Thoracic aorta (tissue), 2 donors: Measurements from ENCODE around the gene F2R. TPM values are rescaled to one million over a fixed set of nuclear protein-coding genes. Genes with fewer than 3 reads are reported as not detected.
"Not testable (repeated sequence)": the region's sequence is repeated elsewhere in the genome, so short reads cannot be mapped to it uniquely, and the experiment has no call there.

Experiments
- ATAC-seq: fragments of 150-250 bp; one replicate; pipeline ENCODE4 v1.8.0; 2017; ENCODE audit warnings: low read depth; ENCODE audit not compliant: insufficient number of reproducible peaks, low FRiP score
- DNase-seq: peaks from one replicate; pipeline ENCODE4 v3.0.0-alpha.2; 2020; ENCODE audit warnings: low spot score
- H3K27ac ChIP-seq, 2 donors: fragments of 200-600 bp; sonication (generic); 1 replicate in 1 of 2; 2 replicates in 1 of 2; pipeline ENCODE4 v1.5.1; 2016; ENCODE audit warnings: mild to moderate bottlenecking in 2 of 2, moderate library complexity in 2 of 2
- H3K27me3 ChIP-seq: fragments of 200-600 bp; sonication (generic); replicated peaks from 2 replicates; pipeline ENCODE4 v1.6.0; 2016; ENCODE audit warnings: mild to moderate bottlenecking; ENCODE audit not compliant: insufficient read depth
- H3K36me3 ChIP-seq: fragments of 200-600 bp; sonication (generic); one replicate; pipeline ENCODE4 v1.5.1; 2016
- H3K4me1 ChIP-seq, 2 donors: fragments of 200-600 bp; sonication (generic); 1 replicate in 1 of 2; 2 replicates in 1 of 2; pipeline versions ENCODE4 v1.5.1 to v1.6.0; 2016; ENCODE audit warnings: low read depth in 2 of 2, mild to moderate bottlenecking in 1 of 2; ENCODE audit not compliant: control insufficient read depth in 1 of 2
- H3K4me3 ChIP-seq: fragments of 200-600 bp; sonication (generic); 2 replicates; pipeline ENCODE4 v1.5.1; 2016; ENCODE audit warnings: mild to moderate bottlenecking
- H3K9me3 ChIP-seq: fragments of 200-600 bp; sonication (generic); 2 replicates; pipeline ENCODE4 v1.5.1; 2016
- total RNA-seq, 2 donors: library from RNA; depleted of rRNA; stranded (reverse); fragments of >200 nt; gene quantifications; one replicate each; pipeline versions ENCODE4 v1.1.0 to v1.2.3, GENCODE V29; 2016
- TF ChIP-seq, protein P1 (sequence below): fragments of 200-600 bp; sonication (generic); IDR thresholded peaks from one replicate; pipeline ENCODE4 v1.5.1; 2019; ENCODE audit warnings: antibody characterized with exemption

F2R gene
- total RNA-seq, 2 donors from 2014 or later, result 96.4 to 240 TPM

DNA sequence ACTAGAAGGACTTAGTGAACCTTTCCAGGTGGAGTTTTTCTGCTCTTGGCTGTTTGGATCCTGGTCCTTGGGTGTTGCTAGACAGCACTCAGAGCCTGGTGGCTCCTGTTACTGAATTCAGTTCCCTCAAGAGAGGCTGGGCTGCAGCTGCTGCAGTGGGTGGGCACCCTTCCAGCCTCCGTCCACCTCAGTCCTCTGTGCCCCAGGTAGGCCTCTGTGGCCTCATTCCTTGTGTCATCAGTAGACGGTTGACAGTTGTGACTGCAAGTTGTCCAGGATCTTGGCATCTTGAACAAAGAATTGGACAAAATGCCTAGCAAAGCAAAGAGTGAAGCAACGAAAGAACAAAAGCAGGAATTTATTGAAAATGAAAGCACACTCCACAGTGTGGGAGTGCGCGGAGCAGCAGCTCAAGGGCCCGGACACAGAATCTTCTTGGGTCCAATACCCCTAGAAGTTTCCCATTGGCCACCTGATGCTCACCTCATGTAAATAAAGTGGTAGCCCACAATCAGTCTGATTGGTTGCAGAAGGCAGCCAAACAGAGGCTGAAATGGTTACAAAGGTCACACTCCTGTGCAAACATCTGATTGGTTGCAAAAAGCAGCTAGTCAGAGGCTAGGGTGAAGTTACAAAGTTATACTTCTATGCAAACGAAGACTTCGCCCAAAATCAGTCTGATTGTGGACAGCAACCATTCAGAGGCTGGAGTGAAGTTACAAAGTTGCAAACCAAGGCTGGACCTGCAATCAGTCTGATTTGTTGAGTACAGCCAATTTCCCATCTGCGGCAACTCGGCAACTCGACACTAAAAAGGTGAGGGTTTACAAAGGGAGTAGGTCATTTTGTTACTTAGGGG lies 40.1 kb downstream of the F2R start:
- TF ChIP-seq, protein P1, sequence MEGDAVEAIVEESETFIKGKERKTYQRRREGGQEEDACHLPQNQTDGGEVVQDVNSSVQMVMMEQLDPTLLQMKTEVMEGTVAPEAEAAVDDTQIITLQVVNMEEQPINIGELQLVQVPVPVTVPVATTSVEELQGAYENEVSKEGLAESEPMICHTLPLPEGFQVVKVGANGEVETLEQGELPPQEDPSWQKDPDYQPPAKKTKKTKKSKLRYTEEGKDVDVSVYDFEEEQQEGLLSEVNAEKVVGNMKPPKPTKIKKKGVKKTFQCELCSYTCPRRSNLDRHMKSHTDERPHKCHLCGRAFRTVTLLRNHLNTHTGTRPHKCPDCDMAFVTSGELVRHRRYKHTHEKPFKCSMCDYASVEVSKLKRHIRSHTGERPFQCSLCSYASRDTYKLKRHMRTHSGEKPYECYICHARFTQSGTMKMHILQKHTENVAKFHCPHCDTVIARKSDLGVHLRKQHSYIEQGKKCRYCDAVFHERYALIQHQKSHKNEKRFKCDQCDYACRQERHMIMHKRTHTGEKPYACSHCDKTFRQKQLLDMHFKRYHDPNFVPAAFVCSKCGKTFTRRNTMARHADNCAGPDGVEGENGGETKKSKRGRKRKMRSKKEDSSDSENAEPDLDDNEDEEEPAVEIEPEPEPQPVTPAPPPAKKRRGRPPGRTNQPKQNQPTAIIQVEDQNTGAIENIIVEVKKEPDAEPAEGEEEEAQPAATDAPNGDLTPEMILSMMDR, result no peak
- Histone ChIP-seq H3K4me3 (no peak overlapping the region), H3K27me3 (no peaks in the 10 kb centered on the region), H3K9me3 (no peaks in the 10 kb centered on the region), H3K4me1 (no peaks in the 10 kb centered on the region), H3K36me3 (no peaks in the 10 kb centered on the region), H3K27ac (no peak overlapping the region)
- ATAC-seq (no peak), DNase-seq (no peak)

DNA sequence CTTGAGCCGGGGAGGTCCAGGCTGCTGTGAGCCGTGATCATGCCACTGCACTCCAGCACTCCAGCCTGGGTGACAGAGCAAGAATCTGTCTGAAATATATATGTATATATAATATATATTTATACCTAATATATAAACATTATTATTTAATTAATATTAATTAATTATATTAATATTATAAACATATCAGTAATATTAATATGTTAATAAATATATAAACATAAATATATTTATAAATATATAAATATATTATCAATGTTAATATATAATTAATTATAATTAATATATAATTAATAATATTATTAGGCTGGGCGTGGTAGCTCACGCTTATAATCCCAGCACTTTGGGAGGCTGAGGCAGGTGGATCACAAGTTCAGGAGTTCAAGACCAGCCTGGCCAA lies 41.1 kb downstream of the F2R start:
- Histone ChIP-seq H3K27me3 (no peaks in the 10 kb centered on the region), H3K36me3 (no peaks in the 10 kb centered on the region), H3K4me1 (no peaks in the 10 kb centered on the region), H3K4me3 (no peak overlapping the region), H3K9me3 (no peaks in the 10 kb centered on the region), H3K27ac (no peak overlapping the region)
- no peak for DNase-seq
- ATAC-seq, result no peak
- TF ChIP-seq, protein P1, result no peak

DNA sequence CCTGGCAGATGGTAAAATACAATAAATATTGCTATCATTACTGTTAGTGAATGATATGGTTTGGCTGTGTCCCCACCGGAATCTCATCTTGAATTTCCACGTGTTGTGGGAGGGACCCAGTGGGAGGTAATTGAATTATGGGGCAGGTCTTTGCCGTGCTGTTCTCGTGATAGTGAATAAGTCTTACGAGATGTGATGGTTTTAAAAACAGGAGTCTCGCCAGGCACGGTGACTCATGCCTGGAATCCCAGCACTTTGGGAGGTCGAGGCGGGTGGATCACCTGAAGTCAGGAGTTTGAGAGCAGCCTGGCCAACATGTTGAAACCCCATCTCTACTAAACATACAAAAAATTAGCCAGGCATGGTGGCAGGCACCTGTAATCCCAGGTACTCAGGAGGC lies 45.2 kb downstream of the F2R start:
- not testable (repeated sequence) for H3K4me3 ChIP-seq, H3K27ac ChIP-seq, ATAC-seq, H3K9me3 ChIP-seq, H3K27me3 ChIP-seq, DNase-seq, H3K36me3 ChIP-seq, H3K4me1 ChIP-seq

DNA sequence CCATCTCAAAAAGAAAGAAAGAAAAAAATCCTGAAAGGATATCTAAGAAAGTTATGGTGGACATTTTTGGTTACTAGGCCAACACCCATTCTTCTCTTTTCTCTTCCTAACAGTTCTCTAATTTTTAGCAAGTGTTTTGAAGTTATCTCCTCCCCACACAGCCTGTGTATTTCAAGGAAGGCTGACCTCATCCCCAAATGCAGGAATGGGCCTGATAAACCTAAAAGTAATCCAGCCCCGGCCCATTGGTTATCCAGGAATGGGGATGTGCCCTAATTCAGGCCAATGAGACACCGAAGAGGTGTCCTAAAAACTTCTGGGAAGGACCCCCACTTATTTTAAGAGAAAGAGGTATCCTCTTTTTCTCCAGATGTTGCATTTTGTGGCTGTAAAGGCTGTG lies 46.6 kb downstream of the F2R start:
- H3K36me3 ChIP-seq, result no peaks in the 10 kb centered on the region
- no peaks in the 10 kb centered on the region for H3K9me3 ChIP-seq
- DNase-seq (no peak), ATAC-seq (no peak)
- no peaks in the 10 kb centered on the region for H3K27me3 ChIP-seq
- no peaks in the 10 kb centered on the region for H3K4me1 ChIP-seq
- TF ChIP-seq, protein P1, result no peak
- no peak overlapping the region for H3K4me3 ChIP-seq
- no peak overlapping the region for H3K27ac ChIP-seq

DNA sequence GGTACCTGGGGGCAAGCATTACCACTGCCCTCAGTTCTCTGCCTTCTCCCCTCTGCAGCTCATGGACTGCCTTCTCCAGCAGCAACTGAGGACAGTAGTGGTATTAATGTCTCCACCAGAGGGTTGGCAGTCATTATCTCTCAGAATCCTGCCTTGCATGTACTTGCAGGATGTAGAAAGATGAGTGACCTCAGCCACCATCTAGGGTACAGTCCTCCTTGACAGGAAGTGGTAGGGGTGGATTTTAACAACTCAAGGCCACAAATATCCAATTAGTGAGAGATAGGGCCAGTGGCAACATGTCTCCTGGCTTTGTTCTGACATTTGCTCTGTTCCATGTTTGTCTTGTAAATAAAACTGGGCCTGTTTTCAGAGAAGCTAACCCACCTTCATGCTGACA lies 47.2 kb downstream of the F2R start:
- no peak overlapping the region for H3K27ac ChIP-seq
- H3K27me3 ChIP-seq, result no peaks in the 10 kb centered on the region
- H3K36me3 ChIP-seq, result no peaks in the 10 kb centered on the region
- no peak for ATAC-seq
- no peaks in the 10 kb centered on the region for H3K9me3 ChIP-seq
- TF ChIP-seq, protein P1, result no peak
- no peak overlapping the region for H3K4me3 ChIP-seq
- no peak for DNase-seq
- H3K4me1 ChIP-seq, result no peaks in the 10 kb centered on the region

DNA sequence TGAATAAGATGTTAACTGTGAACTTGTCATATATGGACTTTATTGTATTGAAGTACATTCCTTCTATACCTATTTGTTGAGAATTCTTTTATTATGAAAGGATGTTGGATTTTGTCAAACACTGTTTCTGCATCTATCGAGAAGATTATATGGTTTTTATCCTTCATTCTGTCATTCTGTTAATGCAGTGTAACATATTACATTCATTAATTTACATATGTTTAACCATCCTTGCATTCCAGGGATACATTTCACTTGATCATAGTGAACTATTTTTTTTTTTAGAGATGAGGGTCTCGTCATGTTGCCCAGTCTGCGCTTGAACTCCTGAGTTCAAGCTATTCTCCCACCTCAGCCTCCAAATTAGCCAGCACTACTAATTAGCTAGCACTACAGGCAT lies 48.4 kb downstream of the F2R start:
- no peaks in the 10 kb centered on the region for H3K27me3 ChIP-seq
- DNase-seq (no peak), ATAC-seq (no peak)
- H3K4me3 ChIP-seq, result no peak overlapping the region
- TF ChIP-seq, protein P1, result no peak
- no peaks in the 10 kb centered on the region for H3K9me3 ChIP-seq
- no peaks in the 10 kb centered on the region for H3K4me1 ChIP-seq
- H3K36me3 ChIP-seq, result no peaks in the 10 kb centered on the region
- no peak overlapping the region for H3K27ac ChIP-seq
